OCI-LY7 (cell line): ENCODE results near the gene CFAP161.
A peak's percentile ranks its signal among the peaks of the same experiment; 100 is the strongest.

Source experiments
- EZH2phosphoT487 ChIP-seq: fragments of 200-600 bp; sonication (generic); IDR thresholded peaks from 2 replicates; pipeline ENCODE4 v1.6.1; 2018; ENCODE audit warnings: low read depth, borderline replicate concordance, mild to moderate bottlenecking, mixed run types, antibody characterized with exemption, low read length, moderate library complexity, mixed read lengths
- TF ChIP-seq, protein P1 (sequence below): fragments of 200-600 bp; sonication (generic); conservative IDR thresholded peaks from 2 replicates; pipeline ENCODE4 v1.5.1; 2014; ENCODE audit warnings: mild to moderate bottlenecking, antibody characterized with exemption, low read length, moderate library complexity, mixed read lengths

DNA sequence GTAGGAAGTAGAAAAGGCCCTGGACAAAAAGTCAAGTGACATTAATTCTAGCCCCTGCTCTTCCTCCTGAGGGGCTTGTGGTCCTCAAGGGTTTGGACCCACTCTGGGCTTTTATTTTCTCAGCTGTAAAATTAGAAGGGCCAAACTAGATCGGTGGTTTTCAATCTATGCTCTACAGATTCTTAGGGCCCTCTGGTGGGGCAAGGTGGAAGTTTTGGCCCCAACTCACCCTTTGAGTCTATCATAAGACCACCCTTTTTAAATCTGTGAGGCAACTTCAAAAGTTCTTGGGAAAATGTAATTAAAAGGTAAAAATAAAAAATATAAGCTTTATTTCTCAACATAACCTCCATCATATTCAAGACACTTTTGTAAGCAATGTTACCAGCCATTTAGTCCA is 25.6 kb upstream of the CFAP161 start:
- TF ChIP-seq EZH2phosphoT487: no peak
- TF ChIP-seq, protein P1, sequence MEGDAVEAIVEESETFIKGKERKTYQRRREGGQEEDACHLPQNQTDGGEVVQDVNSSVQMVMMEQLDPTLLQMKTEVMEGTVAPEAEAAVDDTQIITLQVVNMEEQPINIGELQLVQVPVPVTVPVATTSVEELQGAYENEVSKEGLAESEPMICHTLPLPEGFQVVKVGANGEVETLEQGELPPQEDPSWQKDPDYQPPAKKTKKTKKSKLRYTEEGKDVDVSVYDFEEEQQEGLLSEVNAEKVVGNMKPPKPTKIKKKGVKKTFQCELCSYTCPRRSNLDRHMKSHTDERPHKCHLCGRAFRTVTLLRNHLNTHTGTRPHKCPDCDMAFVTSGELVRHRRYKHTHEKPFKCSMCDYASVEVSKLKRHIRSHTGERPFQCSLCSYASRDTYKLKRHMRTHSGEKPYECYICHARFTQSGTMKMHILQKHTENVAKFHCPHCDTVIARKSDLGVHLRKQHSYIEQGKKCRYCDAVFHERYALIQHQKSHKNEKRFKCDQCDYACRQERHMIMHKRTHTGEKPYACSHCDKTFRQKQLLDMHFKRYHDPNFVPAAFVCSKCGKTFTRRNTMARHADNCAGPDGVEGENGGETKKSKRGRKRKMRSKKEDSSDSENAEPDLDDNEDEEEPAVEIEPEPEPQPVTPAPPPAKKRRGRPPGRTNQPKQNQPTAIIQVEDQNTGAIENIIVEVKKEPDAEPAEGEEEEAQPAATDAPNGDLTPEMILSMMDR: peak; percentile 81
